Gastroesophageal sphincter (tissue), 3 donors: ENCODE data around the gene KRCC1.

ENCODE experiments used
- POLR2A ChIP-seq, 2 donors: fragments of 450-650 bp; IDR thresholded peaks; one replicate each; pipeline ENCODE4 v1.6.1; 2017; ENCODE audit warnings: antibody characterized with exemption in 2 of 2, mild to moderate bottlenecking in 2 of 2, moderate library complexity in 1 of 2
- POLR2AphosphoS5 ChIP-seq: sonication (generic); formaldehyde crosslinking; IDR thresholded peaks from one replicate; pipeline ENCODE4 v1.6.1; 2017; ENCODE audit warnings: antibody characterized with exemption
- TF ChIP-seq, protein P1 (sequence below), 4 experiments: fragments of 200-600 bp in 2 of 4; fragments of 450-650 bp in 2 of 4; sonication (generic) in 1 of 4; IDR thresholded peaks; one replicate each; pipeline ENCODE4 v1.5.1; 2017 to 2019; ENCODE audit warnings: antibody characterized with exemption in 4 of 4, mild to moderate bottlenecking in 2 of 4, moderate library complexity in 2 of 4

DNA sequence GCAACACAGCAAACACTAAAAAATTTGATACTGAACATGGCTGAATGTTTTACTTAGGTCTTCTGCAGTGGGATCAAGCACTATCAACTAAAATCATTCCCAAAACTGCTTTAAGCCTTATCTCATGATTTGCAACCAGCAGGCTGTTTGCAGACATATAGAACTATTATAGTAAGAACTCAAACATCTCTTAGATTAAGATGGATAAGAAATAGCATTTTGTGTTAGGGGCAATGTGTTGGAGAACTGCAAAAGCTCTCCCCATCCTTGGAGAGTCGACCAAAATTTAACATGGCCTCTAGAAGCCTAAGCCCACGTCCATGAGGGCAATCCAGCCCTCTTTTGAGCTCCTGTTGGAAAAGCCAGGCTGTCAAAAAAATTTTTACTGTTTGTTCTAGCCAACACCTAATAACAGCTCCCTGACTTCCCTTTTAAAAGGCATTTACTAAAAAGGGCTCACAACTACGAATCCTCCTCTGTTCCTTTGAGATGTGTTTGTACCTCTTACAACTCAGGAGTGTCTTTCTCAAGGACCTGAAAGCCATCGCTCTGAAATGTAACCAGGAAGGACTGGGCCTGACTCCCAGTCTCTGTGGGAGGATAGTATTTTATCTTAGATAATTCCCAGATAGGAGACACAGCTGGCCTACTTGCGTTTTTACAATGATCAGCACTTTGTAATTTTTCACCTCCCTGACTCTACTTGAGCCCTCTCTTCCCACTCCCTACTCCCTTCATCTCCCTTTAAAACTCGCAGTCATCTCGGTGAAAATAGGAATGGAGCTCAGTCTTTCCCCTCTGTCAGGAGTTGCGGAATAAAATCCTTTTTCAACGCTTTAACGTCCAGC is 1.4 kb downstream of the KRCC1 start:
- TF ChIP-seq, protein P1, sequence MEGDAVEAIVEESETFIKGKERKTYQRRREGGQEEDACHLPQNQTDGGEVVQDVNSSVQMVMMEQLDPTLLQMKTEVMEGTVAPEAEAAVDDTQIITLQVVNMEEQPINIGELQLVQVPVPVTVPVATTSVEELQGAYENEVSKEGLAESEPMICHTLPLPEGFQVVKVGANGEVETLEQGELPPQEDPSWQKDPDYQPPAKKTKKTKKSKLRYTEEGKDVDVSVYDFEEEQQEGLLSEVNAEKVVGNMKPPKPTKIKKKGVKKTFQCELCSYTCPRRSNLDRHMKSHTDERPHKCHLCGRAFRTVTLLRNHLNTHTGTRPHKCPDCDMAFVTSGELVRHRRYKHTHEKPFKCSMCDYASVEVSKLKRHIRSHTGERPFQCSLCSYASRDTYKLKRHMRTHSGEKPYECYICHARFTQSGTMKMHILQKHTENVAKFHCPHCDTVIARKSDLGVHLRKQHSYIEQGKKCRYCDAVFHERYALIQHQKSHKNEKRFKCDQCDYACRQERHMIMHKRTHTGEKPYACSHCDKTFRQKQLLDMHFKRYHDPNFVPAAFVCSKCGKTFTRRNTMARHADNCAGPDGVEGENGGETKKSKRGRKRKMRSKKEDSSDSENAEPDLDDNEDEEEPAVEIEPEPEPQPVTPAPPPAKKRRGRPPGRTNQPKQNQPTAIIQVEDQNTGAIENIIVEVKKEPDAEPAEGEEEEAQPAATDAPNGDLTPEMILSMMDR (IDR thresholded peaks at IDR 0.05): no peak
- TF ChIP-seq POLR2A (IDR thresholded peaks at IDR 0.05) (no peak), POLR2AphosphoS5 (no peak)
